GM21529 (cell line): Measurements from ENCODE around the gene ADCY9.

Source experiments
- ATAC-seq: cut with Tn5 transposase; IDR thresholded peaks from one replicate; pipeline ENCODE4 v1.9.1; 2021; ENCODE audit not compliant: unreplicated experiment

The ADCY9 gene

DNA sequence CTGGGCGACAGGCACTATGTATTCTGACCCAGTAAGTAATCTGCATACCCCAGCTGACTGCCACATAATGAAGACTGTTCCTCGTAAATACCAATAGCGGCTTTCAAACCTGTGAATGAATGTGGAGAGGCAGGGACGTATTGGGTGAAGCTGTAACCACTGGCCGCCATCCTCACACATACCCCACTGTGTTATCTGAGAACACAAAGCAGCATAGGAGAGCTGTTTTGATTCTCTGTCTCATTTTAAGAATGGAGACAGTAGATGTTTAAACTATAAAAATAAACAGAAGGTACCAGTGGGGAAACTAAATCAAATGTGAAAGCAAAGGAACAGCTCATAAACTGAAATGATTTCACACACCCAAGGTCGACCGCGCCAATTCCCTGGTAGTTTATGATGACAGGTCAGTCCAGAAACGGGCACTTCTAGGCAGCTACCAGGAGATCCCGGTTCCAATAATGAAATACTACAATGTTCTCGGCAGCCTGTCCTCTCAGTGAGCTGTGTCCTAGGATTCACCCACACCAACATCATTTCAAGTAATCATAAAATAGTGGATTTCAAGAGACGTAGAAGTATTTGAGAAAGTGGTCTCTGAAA, 109.7 kb downstream of the ADCY9 start:
- ATAC-seq, result no peak

DNA sequence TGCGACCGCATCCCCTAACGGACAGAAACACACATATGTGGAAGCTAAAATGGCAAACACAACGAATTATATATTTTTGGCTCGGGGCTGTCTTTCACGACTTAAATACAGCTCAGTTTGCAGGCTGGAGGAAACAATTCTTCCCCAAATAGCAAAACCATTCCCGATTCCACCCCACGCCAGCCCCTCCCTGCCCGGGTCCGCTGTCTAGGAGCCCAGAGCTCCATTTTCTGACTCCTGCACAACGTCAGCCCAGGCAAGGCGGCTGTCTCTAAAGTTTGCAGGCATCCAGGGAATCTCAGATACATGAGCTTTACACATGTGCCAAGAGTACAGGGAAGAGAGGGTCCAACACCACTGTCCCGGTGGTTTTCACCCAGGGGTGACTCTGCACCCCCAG, 110.5 kb downstream of the ADCY9 start:
- no peak for ATAC-seq

DNA sequence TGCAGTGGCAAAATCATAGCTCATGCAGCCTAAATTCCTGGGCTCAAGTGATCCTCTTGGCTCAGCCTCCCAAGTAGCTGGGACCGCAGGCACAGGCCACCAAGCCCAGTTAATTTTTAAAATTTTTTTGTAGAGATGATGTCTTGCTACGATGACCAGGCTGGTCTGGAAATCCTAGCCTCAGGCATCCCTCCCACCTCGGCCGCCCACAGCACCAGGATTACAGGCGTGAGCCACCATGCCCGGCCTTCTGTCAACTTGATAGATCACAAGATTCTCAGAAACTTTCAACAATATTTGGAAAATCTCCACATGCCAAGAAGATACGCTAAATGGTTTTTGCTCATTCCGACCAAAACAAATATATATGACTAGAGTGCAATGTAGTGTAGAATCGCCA, 111.0 kb downstream of the ADCY9 start:
- ATAC-seq, result no peak

DNA sequence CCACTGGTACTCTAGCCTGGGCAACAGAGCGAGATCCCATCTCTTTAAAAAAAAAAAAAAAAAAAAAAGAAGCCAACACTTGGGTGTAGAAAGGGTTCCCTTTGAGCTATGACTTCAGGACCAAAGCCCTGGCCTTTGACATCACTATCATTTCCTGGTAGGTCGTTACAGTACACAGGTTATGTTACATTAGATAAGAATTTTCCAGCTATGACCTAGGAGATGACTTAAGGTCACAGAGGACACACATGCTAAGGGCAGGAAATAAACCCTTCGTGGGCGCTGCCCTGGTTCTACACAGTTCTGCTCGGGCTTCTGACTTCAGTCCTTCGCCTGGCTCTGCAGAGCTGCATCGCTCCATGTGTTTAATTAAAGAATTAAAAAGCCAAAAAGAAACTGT, 112.0 kb downstream of the ADCY9 start:
- ATAC-seq, result no peak

DNA sequence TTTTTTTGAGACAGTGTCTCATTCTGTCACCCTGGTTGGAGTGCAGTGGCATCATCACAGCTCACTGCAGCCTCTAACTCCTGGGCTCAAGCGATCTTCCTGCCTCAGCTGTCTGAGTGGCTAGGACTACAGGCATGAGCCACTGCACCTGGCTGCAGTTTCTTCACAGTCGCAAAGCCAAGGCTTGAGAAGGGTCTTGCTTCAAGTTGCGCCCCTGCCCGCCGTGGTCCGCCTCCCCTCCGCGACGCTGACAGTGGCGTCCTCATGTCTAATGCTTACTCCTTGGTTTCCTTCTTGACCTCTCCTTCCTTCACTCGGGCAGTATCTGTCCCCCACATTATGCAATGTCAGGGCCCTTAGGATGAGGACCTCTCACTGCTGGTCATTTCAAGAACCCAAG, 112.7 kb downstream of the ADCY9 start:
- ATAC-seq, result no peak

DNA sequence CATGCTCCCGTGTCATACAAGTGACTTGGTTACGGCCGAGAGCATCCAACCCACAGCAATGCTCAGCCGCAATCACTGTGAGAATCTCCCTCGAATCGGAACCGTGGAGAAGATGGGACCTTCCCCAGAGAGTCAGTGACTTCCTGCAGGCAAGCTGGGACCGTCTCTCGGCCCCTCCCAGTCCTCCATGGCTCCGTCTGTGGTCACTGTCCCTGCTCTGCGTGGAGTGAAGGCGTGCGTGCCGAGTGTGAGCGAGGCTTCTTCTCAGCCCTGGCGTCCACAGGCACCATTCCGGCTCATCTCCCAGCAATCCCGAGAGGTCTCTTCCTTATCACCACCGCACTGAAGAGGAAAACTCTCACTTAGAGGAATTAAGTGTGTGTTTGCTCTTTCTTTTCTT, 113.1 kb downstream of the ADCY9 start:
- ATAC-seq, result no peak

DNA sequence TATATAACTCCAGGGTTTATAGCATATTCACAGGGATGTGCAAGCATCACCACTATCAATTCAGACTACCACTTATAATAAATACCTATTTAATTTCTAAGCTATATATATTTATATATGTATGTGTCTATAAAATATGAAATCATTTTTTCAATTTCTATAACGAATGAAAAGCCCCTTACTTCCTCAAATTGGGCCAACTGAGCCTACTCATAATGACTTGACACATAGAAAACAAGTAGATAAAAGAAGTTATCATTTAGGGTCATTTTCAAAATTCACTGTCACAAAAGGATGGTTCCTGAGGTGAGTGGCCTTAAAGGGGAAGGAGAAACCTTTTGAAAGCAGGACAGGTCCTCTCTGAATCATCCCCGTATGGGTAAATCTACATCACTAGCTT, 114.1 kb downstream of the ADCY9 start:
- no peak for ATAC-seq

DNA sequence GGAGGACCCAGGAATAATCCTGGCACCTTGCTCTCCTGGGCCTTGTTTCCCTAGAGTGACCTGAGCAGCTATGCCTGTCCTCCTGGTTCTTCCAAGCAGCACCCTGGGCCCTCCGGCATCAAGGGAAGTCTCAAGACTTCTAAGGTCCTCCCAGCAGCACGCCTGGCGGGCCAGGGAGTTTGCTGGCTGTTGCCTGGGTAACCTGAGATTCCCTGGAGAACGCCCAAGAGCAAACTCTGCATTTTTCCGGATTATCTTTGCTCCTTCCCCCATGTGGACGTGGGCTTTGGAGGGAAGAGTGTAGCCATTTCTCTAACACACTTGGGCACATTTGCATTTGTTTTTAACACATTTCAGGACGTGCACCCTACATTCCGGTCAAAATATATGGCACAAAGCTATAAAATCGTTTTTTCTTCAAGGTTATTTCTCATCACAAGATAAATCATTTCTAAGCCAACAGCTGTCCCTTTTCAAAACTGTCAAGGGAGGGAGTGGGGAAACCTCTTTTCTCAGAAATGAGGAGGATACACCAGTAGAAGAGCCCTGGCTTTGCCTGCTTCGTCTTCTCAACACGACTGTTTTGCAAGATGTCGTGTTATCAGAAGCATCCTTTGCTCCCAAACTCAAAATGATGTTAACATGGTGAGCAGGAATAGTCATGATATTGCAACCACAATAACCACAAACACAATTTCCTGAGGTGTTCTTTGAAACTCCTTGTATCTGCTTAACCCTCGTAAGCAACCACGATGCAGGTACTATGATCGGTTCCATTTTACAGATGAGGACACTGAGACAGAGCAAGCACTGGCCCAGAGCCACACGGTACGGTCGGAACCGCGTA, 116.5 kb downstream of the ADCY9 start:
- ATAC-seq, result no peak

DNA sequence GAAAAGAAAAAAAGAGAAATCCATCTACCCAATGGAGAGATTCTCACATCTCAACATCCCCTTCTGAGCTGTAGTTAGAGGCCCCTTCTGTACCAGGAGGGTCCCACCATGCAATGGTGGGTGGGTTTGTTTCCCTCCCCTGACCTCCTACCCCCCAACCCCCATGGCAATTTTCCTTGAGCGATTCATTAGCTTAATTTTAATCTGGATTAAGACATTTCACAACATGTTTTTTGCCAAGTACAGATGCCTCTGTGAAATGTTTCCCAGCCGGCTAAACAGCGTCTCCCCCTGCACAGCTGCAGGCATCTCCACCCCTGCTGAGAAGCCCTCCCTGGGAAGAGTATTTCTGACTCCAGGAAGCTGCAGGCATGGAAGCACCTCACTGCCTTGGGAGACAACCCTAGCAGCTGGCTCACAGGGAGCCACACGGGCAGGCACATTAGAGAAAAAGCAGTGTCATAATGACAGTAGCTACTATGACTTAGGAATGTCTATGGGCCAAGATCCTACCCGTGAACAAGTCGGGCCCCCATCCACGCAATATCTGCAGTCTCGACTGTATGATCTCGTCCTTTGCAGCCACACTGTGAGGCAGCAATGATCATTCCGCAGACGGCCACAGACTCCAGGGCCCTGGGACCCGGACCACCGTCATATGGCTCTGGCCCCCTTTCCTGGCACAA, 117.3 kb downstream of the ADCY9 start:
- ATAC-seq, result no peak

DNA sequence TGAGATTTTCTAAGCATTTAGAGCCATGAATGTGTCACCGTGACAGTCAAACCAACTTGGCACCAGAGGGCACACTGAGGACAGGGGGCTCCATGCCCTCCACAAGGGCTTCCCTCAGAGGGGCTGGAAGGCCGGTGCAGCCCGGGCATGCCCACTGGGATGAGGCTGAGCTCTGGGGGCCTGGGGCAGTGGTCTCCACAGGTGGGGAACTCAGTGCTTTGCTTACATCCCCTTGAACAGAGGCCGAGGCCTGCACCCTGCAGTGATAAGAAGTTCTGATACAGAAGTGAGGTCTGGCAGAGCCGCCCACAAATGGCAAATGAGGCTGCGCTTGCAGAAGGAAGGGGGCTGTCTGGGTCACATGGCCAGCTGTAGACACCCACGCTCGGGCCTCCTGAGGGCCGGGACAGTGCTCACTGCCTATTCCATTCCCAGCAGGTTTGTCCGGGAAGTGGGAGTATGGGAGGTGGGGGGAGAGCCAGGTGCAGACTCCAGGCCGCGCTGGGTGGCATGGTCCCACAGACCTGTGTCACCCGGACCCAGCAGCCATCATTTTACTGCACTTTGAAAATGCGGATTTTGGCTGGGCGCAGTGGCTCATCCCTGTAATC, 118.9 kb downstream of the ADCY9 start:
- ATAC-seq, result no peak

DNA sequence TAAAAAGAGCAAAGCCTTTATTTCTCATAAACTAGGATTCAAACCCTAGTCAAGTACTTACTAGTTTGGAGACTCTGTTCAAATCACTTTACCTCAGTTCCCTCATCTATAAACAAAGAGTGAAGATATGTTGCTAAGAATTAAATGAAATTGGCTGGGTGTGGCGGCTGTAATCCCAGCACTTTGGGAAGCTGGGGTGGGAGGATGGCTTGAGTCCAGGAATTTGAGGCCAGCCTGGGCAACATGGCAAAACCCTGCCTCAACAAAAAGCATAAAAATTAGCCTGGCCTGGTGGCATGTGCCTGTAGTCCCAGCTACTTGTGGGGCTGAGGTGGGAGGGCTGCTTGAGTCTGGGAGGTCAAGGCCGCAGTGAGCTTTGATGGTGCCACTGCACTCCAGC, 121.2 kb downstream of the ADCY9 start:
- no peak for ATAC-seq

DNA sequence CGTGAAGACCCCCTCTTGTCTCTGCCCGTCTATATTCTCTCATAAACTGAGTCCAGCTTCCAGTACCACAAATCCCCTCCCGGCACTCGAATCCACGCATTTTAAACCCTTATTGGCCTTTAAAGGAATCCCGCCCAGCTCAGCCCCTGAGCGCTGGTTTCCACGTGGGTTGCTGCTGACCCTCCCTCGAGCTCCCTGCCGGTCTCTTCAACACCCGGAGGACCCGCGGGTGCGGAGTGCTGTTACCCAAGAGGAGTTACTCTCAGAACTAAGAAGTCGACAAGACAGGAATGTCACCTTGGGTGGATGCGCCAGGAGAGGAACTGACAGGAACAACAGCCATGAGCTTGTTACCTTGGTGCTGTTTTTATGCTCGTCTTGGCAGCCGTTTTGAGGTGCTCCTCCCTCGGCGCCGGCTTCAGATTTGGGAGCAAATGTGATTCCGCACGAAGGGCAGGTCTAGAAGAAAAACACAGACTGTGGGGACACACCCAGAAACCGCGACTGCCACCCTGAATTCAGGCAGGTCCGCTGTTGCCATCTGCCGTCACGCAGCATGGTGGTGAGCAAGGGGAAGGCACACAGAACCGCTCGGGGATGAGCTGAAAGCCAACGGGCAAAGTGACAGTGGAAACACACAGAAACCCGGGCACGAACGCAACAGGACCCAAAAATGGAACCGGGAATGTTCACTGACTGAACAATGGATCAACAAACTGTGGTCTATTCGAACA, 123.0 kb downstream of the ADCY9 start:
- no peak for ATAC-seq

DNA sequence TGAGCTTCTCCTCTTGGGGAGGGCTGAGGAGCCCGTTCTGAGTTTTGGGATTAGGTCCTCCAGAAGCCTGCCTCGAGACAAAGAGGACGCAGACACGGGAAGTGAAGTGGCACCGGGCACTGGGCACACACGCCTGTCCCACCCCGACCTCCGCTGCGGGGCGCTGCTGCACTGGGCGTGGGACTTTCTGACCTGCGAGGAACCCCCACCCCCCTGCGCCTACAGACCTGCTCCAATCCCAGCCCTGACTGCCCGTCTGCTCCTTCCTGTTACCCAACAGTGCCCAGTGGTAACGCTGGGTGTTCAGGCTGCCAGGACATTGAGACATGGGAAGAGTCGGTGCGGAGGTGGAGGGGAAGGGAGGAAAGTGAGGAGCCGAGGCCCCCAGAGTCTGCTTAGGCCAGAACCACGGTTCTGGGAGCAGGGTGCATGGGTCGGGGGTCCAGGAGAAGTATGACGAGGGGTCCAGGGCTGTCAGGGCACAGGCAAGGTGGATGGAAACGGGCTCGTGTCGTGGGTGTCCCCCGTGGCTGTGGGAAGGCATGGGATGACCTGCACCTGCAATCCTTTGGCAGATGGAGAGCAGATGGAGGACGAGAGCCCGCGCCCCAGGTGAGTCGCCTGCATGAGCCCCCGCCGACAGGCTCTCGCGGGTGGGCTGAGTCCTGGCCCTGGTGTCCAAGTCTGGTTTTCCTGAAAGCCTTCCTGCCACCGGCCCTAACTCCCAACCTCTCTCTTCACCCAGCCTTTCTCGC, 123.8 kb downstream of the ADCY9 start:
- ATAC-seq, result no peak

DNA sequence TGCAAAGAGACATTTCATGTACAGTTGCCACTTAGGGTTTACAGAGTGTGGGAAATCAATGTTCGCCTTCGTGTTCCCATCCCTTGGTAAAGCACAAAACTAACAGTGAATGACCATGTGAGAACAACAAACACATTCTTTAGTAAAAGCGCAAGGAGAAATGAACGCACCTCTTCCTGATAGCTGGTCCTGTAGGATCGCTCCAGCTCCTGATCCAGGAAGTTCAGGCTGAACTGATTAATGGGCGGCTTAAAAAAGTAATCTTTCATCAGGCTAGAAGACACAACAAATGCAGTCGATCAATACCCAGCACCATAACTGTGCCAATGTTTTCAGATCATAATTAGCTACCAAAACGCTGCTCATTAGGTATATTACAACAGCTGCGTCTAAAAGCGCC, 127.4 kb downstream of the ADCY9 start:
- no peak for ATAC-seq

DNA sequence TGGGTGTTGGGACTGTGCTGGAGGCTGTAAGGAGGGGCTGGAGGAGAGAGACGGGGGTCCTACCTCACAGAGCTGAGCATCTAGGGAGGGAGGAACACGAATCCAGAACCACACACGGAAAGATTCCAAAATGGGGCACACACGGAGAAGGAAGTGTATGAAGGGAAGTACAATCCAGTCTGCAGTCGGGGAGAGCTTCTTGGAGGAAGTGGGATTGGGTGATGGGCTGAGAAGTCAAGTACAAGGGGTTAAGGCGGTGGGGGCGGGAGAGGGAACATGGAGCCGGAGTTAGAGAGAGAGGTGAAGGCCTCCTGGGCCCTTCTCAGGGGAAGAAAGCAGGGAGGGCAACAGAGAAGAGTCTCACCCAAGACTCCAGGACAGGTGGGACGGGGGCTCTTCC, 128.2 kb downstream of the ADCY9 start:
- ATAC-seq, result no peak

DNA sequence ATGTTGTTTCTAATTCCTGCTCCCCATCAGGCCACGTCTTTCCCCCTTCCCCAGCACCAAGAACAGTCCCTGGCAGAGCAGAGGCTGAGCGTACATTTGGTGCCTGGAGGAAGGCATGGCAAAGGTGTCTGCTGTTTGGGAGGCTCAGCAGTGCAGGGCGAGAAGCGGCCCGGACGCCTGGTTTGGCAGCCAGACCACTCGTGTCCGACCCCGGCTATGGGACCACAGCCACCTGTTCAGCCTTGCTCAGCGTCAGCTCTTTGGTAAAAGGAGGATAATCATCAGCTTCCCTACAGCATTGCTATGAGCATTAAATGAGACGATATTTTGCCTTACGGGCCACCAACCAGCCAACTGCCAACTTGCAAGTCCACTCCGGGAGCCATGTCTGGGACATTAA, 129.0 kb downstream of the ADCY9 start:
- no peak for ATAC-seq

DNA sequence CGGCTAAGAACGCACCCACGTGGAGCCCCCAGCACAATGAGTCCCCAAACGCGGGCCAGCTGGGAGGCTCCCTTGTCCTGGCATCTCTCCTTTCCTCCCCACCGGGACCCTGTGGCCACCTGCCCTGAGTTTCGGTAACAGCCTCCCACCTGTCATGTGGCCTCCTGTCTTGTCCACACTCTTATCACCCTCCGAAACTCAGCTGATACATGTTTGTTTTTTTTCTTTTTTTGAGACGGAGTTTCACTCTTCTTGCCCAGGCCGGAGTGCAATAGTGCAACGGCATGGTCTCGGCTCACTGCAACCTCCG, 130.1 kb downstream of the ADCY9 start:
- no peak for ATAC-seq

DNA sequence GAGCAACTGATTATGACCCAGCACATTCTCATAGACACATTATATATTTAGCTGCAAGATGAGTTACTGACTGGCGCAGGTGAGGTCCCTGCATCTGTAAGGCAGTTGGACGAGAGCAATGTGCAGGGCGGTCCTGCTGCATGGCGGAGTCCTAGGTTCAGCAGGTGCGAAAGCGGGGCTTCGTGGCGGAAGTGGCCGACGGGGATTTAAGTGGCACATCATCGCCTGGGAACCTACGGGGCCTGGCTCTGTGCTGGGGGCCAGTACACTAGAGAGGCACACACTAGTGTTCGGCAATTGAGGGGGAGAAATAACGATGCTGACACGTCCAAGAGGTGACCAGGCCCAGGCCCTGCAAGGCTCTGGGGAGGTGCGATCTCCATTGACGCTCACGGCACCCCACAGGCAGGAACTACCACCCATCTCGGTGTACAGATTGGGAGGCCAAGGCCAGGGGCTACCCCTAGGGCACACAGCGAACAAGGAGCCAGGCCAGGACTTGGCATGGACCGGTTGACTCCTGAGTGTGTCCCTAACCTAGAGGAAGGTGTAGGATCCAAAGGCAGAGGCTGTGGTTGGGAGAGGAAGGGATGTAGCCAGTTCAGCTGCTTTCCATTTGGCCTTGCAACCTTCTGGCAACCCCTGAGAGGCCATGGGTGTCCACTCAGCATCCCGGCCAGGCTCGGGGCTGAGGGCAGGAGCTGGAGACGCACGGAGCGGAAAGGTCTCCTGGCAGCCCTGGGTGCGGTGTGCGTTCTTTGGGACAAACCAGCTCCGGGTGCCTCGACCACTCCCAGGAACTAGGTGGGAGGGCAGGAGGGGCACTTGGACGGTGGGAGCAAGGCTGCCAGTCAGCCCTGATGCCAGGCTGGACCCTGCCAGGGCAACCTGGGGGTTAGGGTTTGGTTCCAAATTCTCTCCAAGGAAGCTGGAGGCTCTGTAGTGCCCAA, 131.9 kb downstream of the ADCY9 start:
- ATAC-seq, result no peak

DNA sequence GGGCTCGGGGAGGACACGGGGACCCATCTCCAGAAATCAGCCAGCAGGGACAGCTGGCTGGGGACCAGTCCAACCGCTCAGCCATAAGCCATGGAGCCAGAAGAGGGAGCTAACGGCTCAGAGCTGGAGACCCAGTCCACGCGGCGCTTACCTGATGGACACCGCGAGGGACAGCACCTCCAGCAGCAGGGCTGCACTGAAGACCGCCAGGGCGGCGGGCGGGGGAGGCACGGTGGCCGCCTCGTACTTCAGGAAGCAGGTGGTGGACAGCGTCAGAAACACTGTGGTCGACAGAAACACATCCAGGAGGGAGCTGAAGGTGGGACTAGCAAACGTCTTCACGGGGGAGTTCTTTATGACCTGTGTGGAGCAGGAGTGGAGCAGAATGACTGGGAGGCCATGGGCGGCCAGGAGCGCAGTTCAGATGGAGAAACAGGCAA, 133.1 kb downstream of the ADCY9 start:
- no peak for ATAC-seq
